ENCODE data around the gene ETAA1. TPM values are rescaled to one million over a fixed set of nuclear protein-coding genes. Genes with fewer than 3 reads are reported as not detected.

Gene ETAA1
- 10 to 100 TPM in 2 of 3 donors, 1 to 10 TPM in 1; 9.6 to 12.3 (median 10.3) TPM for total RNA-seq
- total RNA-seq (2013) = 22.6 TPM

DNA sequence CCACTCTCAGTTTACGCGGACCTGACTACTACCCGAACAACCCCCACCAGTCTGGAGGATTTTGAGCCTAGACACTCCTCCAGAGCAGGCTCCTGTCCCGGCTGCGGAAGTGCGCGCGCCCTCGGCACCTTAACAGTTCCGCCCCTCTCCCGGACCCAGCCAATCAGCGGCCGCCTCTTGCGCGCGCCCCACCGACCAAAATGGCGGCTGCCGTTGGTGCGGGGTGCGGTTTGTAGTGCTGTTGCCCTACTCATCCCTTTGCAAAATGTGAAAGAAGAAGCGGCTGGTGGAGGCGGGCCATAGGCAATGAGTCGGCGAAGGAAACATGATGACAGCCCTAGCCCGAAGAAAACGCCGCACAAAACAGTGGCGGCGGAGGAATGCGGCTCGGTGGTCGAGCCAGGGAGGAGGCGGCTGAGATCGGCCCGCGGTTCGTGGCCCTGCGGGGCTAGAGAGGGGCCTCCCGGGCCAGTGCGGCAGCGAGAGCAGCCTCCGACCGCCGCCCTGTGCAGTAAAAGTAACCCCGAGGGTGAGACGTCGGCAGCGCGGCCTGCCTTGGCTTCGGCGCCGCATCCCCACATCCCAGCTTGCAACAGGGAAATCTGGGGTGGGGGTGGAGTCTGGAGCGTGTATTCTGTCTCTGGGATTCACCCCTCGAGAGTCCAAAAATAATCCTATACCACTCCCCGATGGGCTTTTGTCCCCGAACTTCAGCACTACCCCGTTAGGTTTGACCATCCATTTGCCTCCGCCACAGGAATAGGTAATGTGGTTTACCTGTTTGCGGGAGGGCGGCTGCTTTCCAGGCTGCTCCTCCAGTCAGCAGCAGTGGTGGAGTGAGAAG, at the start of gene ETAA1:
Gene ETAA1 (plus strand): TSS at position 191 of the 844 bp plus-strand sequence. CDS start 116 bp downstream, at position 307.
- DNase-seq (peak; percentile 94), ATAC-seq (peak; percentile 98 to 100 (median 98))
- peak within 1 kb of the TSS; percentile 79 for H3K4me3 ChIP-seq (ENCODE audit: low read length)
- 0% methylated on average over 57 of the region's 61 CpGs for WGBS (ENCODE audit: insufficient coverage)
- H3K9me3 ChIP-seq (ENCODE audit: control insufficient read depth, insufficient read depth, low read length) = no peaks in the 10 kb centered on the region
- Mint-ChIP-seq H3K27ac (peak within 1 kb of the TSS; percentile 98 to 99), H3K9me3 (no peaks in the 10 kb centered on the region), H3K4me1 (peaks cover 7 to 19% of the 10 kb centered on the region in 2 donors), H3K4me3 (peak within 1 kb of the TSS; percentile 100), H3K36me3 (no peaks in the 10 kb centered on the region), H3K27me3 (ENCODE audit: low read depth in 2 of 2) (no peaks in the 10 kb centered on the region)
- no peaks in the 10 kb centered on the region for H3K27me3 ChIP-seq (ENCODE audit: control insufficient read depth, insufficient read depth, low read length)
- H3K4me1 ChIP-seq (ENCODE audit: control insufficient read depth, insufficient read depth, low read length) = peaks cover 6% of the 10 kb centered on the region
- peaks cover 3% of the 10 kb centered on the region for H3K36me3 ChIP-seq (ENCODE audit: control insufficient read depth, insufficient read depth, low read length)
- peak within 1 kb of the TSS; percentile 85 for H3K27ac ChIP-seq (ENCODE audit: low read length)
- intact Hi-C loops (cut with micrococcal nuclease) = no loop called here
- TF ChIP-seq, protein P1, sequence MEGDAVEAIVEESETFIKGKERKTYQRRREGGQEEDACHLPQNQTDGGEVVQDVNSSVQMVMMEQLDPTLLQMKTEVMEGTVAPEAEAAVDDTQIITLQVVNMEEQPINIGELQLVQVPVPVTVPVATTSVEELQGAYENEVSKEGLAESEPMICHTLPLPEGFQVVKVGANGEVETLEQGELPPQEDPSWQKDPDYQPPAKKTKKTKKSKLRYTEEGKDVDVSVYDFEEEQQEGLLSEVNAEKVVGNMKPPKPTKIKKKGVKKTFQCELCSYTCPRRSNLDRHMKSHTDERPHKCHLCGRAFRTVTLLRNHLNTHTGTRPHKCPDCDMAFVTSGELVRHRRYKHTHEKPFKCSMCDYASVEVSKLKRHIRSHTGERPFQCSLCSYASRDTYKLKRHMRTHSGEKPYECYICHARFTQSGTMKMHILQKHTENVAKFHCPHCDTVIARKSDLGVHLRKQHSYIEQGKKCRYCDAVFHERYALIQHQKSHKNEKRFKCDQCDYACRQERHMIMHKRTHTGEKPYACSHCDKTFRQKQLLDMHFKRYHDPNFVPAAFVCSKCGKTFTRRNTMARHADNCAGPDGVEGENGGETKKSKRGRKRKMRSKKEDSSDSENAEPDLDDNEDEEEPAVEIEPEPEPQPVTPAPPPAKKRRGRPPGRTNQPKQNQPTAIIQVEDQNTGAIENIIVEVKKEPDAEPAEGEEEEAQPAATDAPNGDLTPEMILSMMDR (IDR thresholded peaks at IDR 0.05) = no peak

DNA sequence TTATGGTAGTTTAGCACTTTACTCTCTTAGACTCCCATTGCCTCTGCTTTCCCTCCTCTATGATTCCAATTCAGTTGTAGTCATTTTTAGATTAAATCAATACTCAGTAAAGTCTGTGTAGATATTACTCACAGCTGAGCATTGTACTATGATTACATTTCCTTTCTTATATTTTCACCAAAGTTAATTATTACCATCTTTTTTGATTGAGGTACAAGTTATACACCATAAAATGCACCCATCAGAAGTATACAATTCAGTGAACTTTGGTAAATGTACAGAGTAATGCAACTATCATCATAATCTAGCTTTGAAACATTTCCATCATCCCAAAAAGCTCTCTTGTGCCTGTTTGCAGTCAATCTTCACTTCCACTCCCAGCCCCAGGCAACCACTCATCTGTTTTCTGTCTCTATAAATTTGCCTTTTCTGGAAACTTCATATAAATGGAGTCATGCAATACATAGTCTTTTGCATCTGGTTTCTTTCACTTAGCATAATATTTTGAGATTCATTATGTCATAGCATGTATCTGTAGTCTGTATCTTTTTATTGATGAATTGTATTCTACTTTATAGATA, 30.2 kb upstream of the ETAA1 start:
- intact Hi-C loops (cut with micrococcal nuclease) = no loop called here
- H3K4me1 ChIP-seq (ENCODE audit: control insufficient read depth, insufficient read depth, low read length) = no peaks in the 10 kb centered on the region

DNA sequence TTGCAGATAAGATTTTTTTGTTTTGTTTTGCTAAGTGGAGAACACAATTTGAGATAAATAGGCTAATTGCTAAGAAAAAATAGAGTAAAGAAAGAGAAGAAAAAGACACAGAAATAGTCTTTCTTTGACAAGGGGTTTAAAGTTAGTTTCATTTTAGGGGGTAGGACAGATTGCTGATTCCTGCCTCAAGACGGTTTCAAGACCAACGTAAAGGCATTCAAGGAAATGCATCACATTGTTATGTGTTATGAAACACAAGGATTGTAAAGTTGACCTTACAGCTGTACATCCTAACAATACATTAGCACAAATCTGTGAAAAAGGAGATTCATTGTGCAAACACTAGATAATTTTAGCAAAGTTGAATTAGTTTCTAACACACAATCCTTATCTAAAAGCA, 22.7 kb upstream of the ETAA1 start:
- whole genome bisulfite sequencing (ENCODE audit: insufficient coverage) = 40% methylated on average over 1 of the region's 2 CpGs

More for the DNA sequence above, 30.2 kb upstream of the ETAA1 start:
- no peak overlapping the region for H3K4me3 ChIP-seq (ENCODE audit: low read length)
- TF ChIP-seq, protein P1 (IDR thresholded peaks at IDR 0.05) = no peak
- Mint-ChIP-seq H3K27me3 (ENCODE audit: low read depth in 2 of 2) (peaks cover 30 to 44% of the 10 kb centered on the region in 2 donors), H3K4me1 (no peaks in the 10 kb centered on the region), H3K36me3 (no peaks in the 10 kb centered on the region), H3K27ac (no peak overlapping the region), H3K9me3 (no peaks in the 10 kb centered on the region), H3K4me3 (no peak overlapping the region)
- H3K27me3 ChIP-seq (ENCODE audit: control insufficient read depth, insufficient read depth, low read length) = peaks cover 2% of the 10 kb centered on the region
- no peak for ATAC-seq
- no peak for DNase-seq
- H3K27ac ChIP-seq (ENCODE audit: low read length) = no peak overlapping the region
- H3K9me3 ChIP-seq (ENCODE audit: control insufficient read depth, insufficient read depth, low read length) = no peaks in the 10 kb centered on the region
- no peaks in the 10 kb centered on the region for H3K36me3 ChIP-seq (ENCODE audit: control insufficient read depth, insufficient read depth, low read length)

More for the DNA sequence above, 22.7 kb upstream of the ETAA1 start:
- ATAC-seq (no peak), DNase-seq (no peak)
- Histone ChIP-seq H3K27me3 (ENCODE audit: control insufficient read depth, insufficient read depth, low read length) (peaks cover 2% of the 10 kb centered on the region), H3K4me3 (ENCODE audit: low read length) (no peak overlapping the region), H3K9me3 (ENCODE audit: control insufficient read depth, insufficient read depth, low read length) (peaks cover 4% of the 10 kb centered on the region), H3K27ac (ENCODE audit: low read length) (no peak overlapping the region), H3K36me3 (ENCODE audit: control insufficient read depth, insufficient read depth, low read length) (no peaks in the 10 kb centered on the region), H3K4me1 (ENCODE audit: control insufficient read depth, insufficient read depth, low read length) (no peaks in the 10 kb centered on the region)
- TF ChIP-seq, protein P1 (IDR thresholded peaks at IDR 0.05) = no peak
- Mint-ChIP-seq H3K4me1 (peaks cover 5% of the 10 kb centered on the region in 2 donors), H3K36me3 (no peaks in the 10 kb centered on the region), H3K27me3 (ENCODE audit: low read depth in 2 of 2) (peaks cover under 1 to 5% of the 10 kb centered on the region in 2 donors), H3K9me3 (no peaks in the 10 kb centered on the region), H3K4me3 (peak overlapping the region; percentile 60), H3K27ac (no peak overlapping the region)
- intact Hi-C loops (cut with micrococcal nuclease) = no loop called here

All from natural killer cell (primary cell).